Upper lobe of left lung (tissue), 6 donors: Measurements from ENCODE around the gene UMAD1. TPM values are rescaled to one million over a fixed set of nuclear protein-coding genes. Genes with fewer than 3 reads are reported as not detected.
A peak's percentile ranks its signal among the peaks of the same experiment; 100 is the strongest.

Source experiments
- ATAC-seq, 2 donors: fragments of 200-7000 bp; cut with Tn5 transposase; one replicate each; pipeline ENCODE4 v1.9.1; 2022; ENCODE audit warnings: mild to moderate bottlenecking in 2 of 2, moderate library complexity in 2 of 2; ENCODE audit not compliant: low FRiP score in 2 of 2
- DNase-seq, 2 donors: peaks; one replicate each; pipeline ENCODE4 v3.0.0-alpha.2; 2019 to 2020
- H3K27ac ChIP-seq, 4 donors: fragments of 200-600 bp; sonication (generic); one replicate each; pipeline ENCODE4 v1.5.1; 2016 to 2019
- H3K27me3 ChIP-seq, 4 donors: fragments of 200-600 bp; sonication (generic); one replicate each; pipeline ENCODE4 v1.5.1; 2017 to 2019
- H3K36me3 ChIP-seq, 4 donors: fragments of 200-600 bp; sonication (generic); one replicate each; pipeline ENCODE4 v1.5.1; 2016 to 2019
- H3K4me1 ChIP-seq, 4 donors: fragments of 200-600 bp; sonication (generic); one replicate each; pipeline ENCODE4 v1.5.1; 2018 to 2019
- H3K4me3 ChIP-seq, 4 donors: fragments of 200-600 bp; sonication (generic); one replicate each; pipeline ENCODE4 v1.5.1; 2017 to 2019; ENCODE audit warnings: mild to moderate bottlenecking in 2 of 4, moderate library complexity in 1 of 4
- H3K9me3 ChIP-seq, 4 donors: fragments of 200-600 bp; sonication (generic); one replicate each; pipeline ENCODE4 v1.5.1; 2018 to 2019
- EP300 ChIP-seq, 4 donors: sonication (generic); formaldehyde crosslinking; IDR thresholded peaks; one replicate each; pipeline ENCODE4 v1.5.1; 2017; ENCODE audit warnings: antibody characterized with exemption in 4 of 4, control low read depth in 2 of 4
- POLR2A ChIP-seq, 4 donors: fragments of 450-650 bp; IDR thresholded peaks; one replicate each; pipeline ENCODE4 v1.5.1; 2016 to 2017; ENCODE audit warnings: antibody characterized with exemption in 4 of 4, mild to moderate bottlenecking in 2 of 4
- POLR2AphosphoS5 ChIP-seq, 2 donors: sonication (generic); formaldehyde crosslinking; IDR thresholded peaks; one replicate each; pipeline ENCODE4 v1.5.1; 2017; ENCODE audit warnings: antibody characterized with exemption in 2 of 2
- WGBS, 2 donors: methylation state at CpG; one replicate each; pipeline ENCODE4 v1.1.5; 2017 to 2018; 5-methylcytosine and 5-hydroxymethylcytosine counted together
- total RNA-seq, 6 donors: library from RNA; depleted of rRNA in 4 of 6; stranded (reverse); fragments of >200 nt in 4 of 6; gene quantifications; one replicate each; pipeline versions ENCODE4 v1.1.0 to v1.2.1, GENCODE V29; 2016 to 2021
- TF ChIP-seq, protein P1 (sequence below), 6 experiments: fragments of 450-650 bp in 4 of 6; fragments of 200-600 bp in 2 of 6; sonication (generic) in 2 of 6; IDR thresholded peaks; one replicate each; pipeline ENCODE4 v1.5.1; 2016 to 2019; ENCODE audit warnings: antibody characterized with exemption in 6 of 6
- donor health status: DM: no; HTN: no; CAD: no; lungs with moderate emphysema.
- donor health status: DM: no; HTN: yes; CAD: no; lungs with severe emphysema.

Gene UMAD1
- total RNA-seq, 6 donors from 2014 or later: 8.4 to 29.7 (median 13.3) TPM

DNA sequence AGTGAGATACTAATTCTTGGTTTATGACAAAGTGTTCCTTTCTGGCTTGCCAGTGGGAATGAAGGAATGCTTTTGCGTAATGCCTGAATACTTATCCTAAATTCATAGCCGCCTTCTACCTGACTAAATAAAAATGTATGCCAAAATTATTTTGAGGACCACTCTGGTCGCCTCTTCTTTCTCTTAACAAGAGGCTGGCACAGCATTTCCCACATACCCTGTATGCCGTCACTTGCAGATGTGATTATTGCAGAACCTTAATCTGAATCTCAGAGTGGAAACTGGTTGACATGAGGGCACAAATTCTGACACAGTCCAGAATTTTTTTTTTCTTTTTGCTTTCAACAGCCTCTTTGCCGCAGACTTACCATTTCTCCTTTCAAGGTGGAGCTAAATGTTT lies 203.4 kb downstream of the UMAD1 start:
- TF ChIP-seq, protein P1, sequence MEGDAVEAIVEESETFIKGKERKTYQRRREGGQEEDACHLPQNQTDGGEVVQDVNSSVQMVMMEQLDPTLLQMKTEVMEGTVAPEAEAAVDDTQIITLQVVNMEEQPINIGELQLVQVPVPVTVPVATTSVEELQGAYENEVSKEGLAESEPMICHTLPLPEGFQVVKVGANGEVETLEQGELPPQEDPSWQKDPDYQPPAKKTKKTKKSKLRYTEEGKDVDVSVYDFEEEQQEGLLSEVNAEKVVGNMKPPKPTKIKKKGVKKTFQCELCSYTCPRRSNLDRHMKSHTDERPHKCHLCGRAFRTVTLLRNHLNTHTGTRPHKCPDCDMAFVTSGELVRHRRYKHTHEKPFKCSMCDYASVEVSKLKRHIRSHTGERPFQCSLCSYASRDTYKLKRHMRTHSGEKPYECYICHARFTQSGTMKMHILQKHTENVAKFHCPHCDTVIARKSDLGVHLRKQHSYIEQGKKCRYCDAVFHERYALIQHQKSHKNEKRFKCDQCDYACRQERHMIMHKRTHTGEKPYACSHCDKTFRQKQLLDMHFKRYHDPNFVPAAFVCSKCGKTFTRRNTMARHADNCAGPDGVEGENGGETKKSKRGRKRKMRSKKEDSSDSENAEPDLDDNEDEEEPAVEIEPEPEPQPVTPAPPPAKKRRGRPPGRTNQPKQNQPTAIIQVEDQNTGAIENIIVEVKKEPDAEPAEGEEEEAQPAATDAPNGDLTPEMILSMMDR (IDR thresholded peaks at IDR 0.05): no peak
- TF ChIP-seq EP300 (IDR thresholded peaks at IDR 0.05): no peak
- TF ChIP-seq POLR2A (IDR thresholded peaks at IDR 0.05): no peak
- TF ChIP-seq POLR2AphosphoS5 (IDR thresholded peaks at IDR 0.05): no peak
- ATAC-seq (peak in 1 of 2 donors; percentile 67), DNase-seq (no peak)
- no peaks in the 10 kb centered on the region for H3K27me3 ChIP-seq
- 63 to 68% methylated on average over 5 of the region's 5 CpGs for WGBS, 2 donors
- peaks cover 0 to 4% (median 0%) of the 10 kb centered on the region in 4 donors for H3K4me1 ChIP-seq
- peak overlapping the region in 3 of 4 donors; percentile 27 to 72 (median 47) for H3K27ac ChIP-seq
- no peaks in the 10 kb centered on the region for H3K36me3 ChIP-seq
- no peaks in the 10 kb centered on the region for H3K9me3 ChIP-seq
- H3K4me3 ChIP-seq: no peak overlapping the region

GRCh38 chr7:7848246-7848645 lies 207.7 kb downstream of the UMAD1 start:
- no peaks in the 10 kb centered on the region for H3K27me3 ChIP-seq
- peaks cover 0 to 4% (median 0%) of the 10 kb centered on the region in 4 donors for H3K4me1 ChIP-seq
- H3K4me3 ChIP-seq: no peak overlapping the region
- no peak for ATAC-seq
- H3K36me3 ChIP-seq: no peaks in the 10 kb centered on the region
- no peak for DNase-seq
- no peaks in the 10 kb centered on the region for H3K9me3 ChIP-seq
- TF ChIP-seq POLR2A (IDR thresholded peaks at IDR 0.05) (no peak), EP300 (IDR thresholded peaks at IDR 0.05) (no peak), POLR2AphosphoS5 (IDR thresholded peaks at IDR 0.05) (no peak)
- TF ChIP-seq, protein P1 (IDR thresholded peaks at IDR 0.05): no peak
- H3K27ac ChIP-seq: no peak overlapping the region
- 43 to 64% methylated on average over 2 of the region's 2 CpGs for WGBS, 2 donors

- H3K27me3 ChIP-seq: no peaks in the 10 kb centered on the region
- DNase-seq: no peak
- H3K4me3 ChIP-seq: no peak overlapping the region
- TF ChIP-seq POLR2AphosphoS5 (IDR thresholded peaks at IDR 0.05) (no peak), EP300 (IDR thresholded peaks at IDR 0.05) (no peak), POLR2A (IDR thresholded peaks at IDR 0.05) (no peak)
- TF ChIP-seq, protein P1 (IDR thresholded peaks at IDR 0.05): no peak
- peaks cover 0 to 4% (median 0%) of the 10 kb centered on the region in 4 donors for H3K4me1 ChIP-seq
- H3K9me3 ChIP-seq: no peaks in the 10 kb centered on the region
- ATAC-seq: no peak
- no peaks in the 10 kb centered on the region for H3K36me3 ChIP-seq
- H3K27ac ChIP-seq: no peak overlapping the region
- 97 to 98% methylated on average over 3 of the region's 3 CpGs for WGBS, 2 donors
Observed at GRCh38 chr7:7848892-7849291, 208.3 kb downstream of the UMAD1 start.

DNA sequence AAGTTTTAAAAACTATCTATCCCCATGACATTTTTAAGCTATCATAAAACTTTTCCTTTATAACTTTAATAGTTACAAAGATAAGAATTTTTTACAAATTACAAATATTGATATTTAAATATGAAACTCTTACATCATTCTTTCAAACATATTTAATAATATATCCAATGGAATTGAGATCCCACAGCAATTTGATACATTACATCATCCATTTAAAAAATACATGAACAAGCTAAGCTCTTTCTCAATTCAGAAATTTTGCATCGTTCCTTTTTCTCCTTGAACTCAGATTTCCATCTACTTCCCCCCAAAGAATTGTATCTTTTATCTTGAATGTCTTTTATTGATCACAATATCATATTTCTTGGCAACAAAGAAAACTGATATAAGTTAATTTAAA lies 209.6 kb downstream of the UMAD1 start:
- no peak for TF ChIP-seq POLR2AphosphoS5 (IDR thresholded peaks at IDR 0.05)
- Histone ChIP-seq H3K9me3 (peaks cover 4 to 8% (median 7%) of the 10 kb centered on the region in 4 donors), H3K4me3 (no peak overlapping the region), H3K27ac (no peak overlapping the region), H3K27me3 (no peaks in the 10 kb centered on the region), H3K36me3 (no peaks in the 10 kb centered on the region), H3K4me1 (no peaks in the 10 kb centered on the region)
- ATAC-seq: no peak
- no peak for DNase-seq
- WGBS, 2 donors: 79 to 82% methylated on average over 1 of the region's 1 CpG

DNA sequence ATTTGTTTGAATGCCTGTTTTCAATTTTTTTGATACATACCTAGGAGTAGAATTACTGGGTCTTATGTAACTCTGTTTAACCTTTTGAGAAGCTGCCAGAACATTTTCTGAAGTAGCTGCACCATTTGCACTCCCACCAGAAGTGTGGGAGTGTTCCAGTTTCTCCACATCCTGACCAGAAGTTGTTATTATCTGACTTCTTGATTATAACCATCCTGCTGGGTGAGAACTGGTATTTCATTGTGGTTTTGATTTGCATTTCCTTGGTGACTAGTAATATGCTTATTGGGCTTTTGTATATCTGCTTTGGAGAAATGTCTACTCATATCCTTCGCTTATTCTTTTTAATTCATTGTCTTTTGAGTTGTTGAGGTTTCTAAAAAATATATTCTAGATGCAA lies 210.8 kb downstream of the UMAD1 start:
- ATAC-seq: no peak
- Histone ChIP-seq H3K4me1 (no peaks in the 10 kb centered on the region), H3K9me3 (peaks cover 7 to 16% (median 11%) of the 10 kb centered on the region in 4 donors), H3K27me3 (no peaks in the 10 kb centered on the region), H3K27ac (no peak overlapping the region), H3K4me3 (no peak overlapping the region), H3K36me3 (no peaks in the 10 kb centered on the region)
- 95 to 96% methylated on average over 1 of the region's 1 CpG for WGBS, 2 donors
- TF ChIP-seq EP300 (IDR thresholded peaks at IDR 0.05): no peak
- TF ChIP-seq, protein P1 (IDR thresholded peaks at IDR 0.05): no peak
- TF ChIP-seq POLR2AphosphoS5 (IDR thresholded peaks at IDR 0.05): no peak
- TF ChIP-seq POLR2A (IDR thresholded peaks at IDR 0.05): no peak
- no peak for DNase-seq
